8988T (cell line): ENCODE measurements around the gene CACNB3.
A peak's percentile ranks its signal among the peaks of the same experiment; 100 is the strongest.
"Not testable (repeated sequence)": the region's sequence is repeated elsewhere in the genome, so short reads cannot be mapped to it uniquely, and the experiment has no call there.

ENCODE experiments used
- DNase-seq: peaks from one replicate; pipeline ENCODE4 v3.0.0; 2011

CACNB3 gene

DNA sequence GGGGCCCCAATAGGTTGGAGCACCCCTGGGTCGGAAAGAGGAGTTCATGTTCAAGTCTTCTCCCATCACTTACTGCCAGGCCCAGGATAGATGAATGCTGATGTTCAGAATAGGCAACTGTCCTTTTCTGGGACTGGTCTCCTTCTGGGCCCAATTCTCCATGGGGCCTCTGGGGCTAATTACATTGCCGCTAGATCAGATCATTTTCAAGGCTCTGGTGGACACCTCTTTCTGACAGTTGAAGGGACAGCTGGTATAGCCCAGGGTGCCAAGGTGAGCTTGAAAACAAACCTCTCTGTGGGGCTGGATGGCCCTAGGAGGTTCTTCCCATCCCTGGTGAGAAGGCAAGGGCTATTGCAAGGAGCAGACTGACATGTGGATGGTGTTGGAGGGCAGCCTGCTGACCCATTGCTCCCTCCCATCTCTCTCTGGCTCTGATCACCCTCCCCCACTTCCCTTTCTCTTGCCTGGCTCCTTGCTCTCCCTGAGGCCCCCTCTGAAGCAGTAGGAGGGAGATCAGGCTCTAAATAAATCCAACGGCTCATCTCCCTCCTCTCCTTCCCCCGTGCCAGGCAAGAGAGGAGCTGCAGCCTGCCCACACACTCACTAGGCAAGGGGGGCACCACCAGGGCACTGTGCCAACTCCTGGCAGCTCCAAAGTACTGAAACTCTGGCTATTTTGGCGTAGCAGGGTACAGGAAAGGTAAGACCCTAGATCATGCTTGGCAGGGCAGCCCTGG, 1.9 kb downstream of the CACNB3 start:
- no peak for DNase-seq

DNA sequence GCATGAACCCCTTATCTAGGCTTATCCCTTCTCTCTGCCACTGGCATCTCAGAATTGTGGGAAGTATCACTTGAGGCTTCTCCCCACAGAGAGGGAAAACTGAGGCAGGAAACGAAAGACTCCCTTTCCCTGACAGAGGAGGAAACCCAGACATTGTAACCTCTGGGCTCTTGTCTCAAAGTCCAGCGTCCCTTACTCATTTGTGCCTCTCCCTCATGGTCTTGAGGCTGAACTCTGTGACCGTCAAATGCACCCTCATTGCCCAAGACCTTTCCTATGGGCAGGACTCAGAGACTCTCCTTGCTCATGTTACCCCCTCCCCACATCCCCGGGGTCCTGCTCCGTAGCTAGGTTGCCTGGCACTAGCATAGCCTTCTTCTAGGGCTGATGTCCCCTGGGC, 3.8 kb downstream of the CACNB3 start:
- DNase-seq = no peak

DNA sequence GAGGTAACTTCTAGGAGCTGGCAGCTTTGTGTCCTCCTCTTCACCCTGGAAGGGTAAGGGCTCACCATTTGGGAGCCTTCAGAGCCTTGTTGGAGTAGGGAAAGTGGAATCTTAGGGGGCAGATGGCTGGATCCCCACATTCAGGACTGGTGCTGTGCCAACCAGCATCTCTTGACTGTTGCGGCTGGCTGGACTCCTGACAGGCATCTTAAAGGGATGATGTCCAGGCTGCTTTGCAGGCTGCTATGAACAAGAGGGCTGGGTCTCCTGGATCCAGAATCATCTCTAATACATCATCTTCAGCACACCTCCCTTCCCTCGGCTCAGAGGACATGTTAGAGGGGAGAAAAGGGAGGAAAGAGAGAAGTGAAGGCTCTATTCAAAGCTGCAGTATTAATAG, 4.4 kb downstream of the CACNB3 start:
- DNase-seq = no peak

DNA sequence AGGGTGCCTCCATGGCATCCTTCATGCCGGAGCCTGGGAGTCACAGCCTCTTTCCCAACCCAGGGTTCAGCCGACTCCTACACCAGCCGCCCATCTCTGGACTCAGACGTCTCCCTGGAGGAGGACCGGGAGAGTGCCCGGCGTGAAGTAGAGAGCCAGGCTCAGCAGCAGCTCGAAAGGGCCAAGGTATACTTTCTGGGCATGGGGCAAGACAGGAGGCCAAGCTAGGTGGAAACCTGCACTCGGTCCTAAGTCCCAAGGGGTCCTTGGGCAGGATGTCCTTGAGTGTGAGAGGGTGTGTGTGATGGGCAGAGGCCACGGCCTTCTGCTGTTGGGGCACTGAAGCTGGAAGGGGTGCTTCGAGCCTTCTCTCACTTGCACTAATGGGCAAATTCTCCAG, 5.0 kb downstream of the CACNB3 start:
- no peak for DNase-seq

DNA sequence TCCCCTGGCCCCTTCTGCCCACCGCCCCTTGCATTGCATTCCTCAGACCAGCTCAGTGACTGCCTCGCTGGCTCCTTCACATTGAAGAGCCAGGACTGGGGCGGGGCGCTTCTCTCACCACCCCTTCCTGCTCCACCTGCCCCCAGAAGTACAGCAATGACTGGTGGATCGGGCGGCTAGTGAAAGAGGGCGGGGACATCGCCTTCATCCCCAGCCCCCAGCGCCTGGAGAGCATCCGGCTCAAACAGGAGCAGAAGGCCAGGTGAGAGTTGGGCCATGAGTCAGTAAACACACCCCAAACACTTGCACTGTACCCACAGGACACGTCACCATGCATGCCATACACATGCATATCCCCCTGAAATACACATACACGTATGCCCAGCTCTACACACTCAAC, 5.8 kb downstream of the CACNB3 start:
- DNase-seq = no peak

DNA sequence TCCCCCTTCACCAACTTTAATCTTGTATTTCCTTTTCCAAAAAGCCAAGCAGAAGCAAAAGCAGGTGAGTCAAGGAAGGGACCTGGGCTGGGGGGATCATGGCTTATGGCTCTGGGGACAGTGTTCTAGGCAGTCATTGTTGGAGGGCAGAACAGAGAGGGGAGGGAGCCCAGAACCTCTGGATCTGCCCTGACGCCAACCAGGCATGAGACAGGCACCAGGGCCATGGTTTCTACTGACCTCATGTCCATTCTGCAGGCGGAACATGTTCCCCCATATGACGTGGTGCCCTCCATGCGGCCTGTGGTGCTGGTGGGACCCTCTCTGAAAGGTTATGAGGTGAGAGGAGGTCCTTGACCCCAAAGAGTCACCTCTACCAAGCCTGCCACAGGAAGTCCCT, 6.6 kb downstream of the CACNB3 start:
- no peak for DNase-seq

DNA sequence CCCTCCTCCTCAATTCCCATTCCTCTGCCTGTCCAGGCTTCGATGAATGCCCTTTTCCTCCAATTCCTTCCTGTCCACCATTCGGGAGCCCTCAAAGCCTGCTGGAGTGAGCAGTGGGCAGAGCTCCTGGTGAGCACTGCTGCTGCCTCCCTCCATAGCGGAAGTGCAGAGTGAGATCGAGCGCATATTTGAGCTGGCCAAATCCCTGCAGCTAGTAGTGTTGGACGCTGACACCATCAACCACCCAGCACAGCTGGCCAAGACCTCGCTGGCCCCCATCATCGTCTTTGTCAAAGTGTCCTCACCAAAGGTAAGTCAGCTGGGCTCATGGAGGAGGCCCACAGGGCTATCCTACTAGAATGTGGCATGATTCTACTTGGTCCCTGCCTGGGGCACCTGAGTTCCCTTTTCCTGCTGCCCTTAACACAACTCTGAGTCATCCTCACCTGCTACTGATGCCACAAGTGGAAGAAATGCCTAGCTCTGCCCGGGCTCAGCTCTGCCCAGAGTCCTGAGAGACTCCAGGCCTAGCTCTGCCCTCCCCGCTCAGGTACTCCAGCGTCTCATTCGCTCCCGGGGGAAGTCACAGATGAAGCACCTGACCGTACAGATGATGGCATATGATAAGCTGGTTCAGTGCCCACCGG, 8.0 kb downstream of the CACNB3 start:
- DNase-seq = no peak

DNA sequence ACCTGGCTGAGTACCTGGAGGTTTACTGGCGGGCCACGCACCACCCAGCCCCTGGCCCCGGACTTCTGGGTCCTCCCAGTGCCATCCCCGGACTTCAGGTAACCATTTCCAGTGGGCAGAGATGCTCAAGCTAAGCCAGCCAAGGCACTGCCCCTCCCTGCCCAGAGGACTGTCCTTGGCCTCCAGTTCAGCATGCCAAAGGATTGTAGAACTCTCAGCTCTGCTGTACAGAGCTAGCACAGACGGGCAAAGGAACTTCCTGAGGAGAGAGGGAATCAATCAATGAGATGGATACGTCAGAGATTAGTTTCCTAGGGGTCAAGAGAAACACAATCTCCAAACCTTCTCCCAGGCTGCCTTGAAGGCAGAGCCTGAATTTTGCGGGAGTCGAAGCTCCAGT, 8.7 kb downstream of the CACNB3 start:
- no peak for DNase-seq

DNA sequence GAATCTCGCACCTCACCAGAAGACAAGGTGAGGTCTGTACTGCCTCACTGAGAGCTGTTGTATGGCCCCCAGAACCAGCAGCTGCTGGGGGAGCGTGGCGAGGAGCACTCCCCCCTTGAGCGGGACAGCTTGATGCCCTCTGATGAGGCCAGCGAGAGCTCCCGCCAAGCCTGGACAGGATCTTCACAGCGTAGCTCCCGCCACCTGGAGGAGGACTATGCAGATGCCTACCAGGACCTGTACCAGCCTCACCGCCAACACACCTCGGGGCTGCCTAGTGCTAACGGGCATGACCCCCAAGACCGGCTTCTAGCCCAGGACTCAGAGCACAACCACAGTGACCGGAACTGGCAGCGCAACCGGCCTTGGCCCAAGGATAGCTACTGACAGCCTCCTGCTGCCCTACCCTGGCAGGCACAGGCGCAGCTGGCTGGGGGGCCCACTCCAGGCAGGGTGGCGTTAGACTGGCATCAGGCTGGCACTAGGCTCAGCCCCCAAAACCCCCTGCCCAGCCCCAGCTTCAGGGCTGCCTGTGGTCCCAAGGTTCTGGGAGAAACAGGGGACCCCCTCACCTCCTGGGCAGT, 9.3 kb downstream of the CACNB3 start:
- no peak for DNase-seq

DNA sequence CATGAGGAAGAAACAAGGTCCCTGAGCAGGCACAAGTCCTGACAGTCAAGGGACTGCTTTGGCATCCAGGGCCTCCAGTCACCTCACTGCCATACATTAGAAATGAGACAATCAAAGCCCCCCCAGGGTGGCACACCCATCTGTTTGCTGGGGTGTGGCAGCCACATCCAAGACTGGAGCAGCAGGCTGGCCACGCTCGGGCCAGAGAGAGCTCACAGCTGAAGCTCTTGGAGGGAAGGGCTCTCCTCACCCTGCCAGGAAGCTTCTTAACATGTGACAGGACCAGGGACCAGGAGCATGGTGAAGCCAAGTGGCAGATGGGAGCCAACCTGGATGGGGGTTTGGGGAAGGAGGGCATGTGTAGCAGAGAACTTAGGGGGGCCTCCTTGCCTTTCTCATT, 10.0 kb downstream of the CACNB3 start:
- no peak for DNase-seq

DNA sequence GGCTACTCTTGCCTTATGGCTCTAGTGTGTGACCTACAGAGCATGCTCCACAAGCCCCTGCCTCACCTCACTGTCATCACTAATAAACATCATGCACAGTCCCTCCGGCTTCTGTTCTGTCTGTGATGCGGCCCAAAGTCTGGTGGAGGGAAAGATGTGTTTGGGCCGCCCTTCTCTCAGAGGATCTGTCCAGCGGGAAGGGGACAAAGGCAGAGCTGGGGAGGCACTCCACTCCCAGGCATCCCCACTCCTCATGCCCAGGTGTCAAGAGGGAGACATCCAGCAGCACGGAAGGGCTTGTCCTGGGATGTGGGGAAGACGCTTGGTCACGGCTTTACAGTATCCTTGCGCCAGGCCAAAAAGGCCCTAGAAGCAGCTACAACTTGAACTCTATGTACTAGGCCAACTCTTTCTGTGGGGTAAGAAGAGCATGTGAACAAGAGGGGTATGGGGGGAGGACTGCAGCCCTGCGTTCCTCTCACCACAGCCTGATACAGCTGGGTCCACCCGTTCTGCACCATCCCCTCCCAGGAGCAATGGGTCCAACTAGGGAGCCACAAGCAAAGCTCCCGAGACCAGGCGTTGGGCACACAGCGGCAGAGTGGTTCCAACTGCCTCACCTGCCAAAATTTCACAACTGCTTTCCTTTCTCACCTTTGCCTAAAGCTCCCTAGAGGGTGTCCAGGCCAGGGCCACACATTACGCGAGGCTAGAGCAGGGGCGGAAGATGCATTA, 10.7 kb downstream of the CACNB3 start:
- DNase-seq = no peak

DNA sequence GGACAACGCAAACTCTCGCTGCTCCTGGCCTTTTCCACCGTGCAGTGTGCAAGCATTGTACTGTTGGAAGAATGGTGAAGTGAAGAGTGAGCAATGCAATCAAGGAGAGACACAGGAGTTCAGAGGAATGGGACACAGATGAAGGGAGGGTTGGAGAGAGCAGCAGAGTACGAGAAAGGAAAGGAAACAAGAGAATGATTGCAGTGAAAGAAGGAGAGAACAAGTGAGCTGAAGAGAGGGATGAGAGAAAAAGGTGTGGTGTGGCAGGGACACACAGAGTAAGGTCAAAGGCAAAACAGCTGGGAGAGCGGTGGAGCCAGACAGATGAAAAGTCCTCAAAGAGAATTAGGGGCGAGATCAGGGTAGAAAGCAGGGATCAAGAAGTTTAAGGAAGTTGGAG, 13.0 kb downstream of the CACNB3 start:
- DNase-seq = no peak

DNA sequence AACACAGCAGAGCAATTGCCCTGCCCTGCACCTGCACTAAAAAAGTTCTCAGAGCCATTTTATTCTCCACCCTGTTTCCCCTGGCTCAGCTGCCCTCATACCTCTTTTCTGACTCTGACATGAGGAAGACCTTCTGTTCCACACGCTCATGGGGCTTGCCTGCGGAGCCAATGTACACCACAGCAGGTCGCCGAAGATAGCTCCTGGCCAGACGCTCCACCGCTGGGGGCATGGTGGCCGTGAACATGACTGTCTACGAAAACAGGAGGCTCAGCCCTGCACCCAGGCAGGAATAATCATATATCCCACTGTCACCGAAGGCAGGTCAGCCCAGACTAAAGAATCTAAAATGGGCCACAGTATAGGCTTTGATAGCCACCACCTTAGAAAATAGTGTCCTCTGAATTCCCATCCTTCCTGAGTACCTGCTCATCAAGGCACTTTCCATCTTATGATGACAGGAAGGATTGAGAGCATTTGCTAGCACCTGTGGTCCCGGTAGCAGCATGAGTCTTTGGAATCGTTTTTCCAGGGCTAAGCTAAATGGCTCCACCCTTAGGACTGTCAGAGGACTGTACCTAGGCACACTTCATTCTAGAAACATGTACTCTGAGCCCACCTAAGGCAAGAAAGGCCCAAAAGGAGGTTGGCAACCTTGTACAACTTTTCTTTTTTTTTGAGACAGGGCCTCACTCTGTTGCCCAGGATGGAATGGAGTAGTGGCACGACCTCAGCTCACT, 14.2 kb downstream of the CACNB3 start:
- no peak for DNase-seq

DNA sequence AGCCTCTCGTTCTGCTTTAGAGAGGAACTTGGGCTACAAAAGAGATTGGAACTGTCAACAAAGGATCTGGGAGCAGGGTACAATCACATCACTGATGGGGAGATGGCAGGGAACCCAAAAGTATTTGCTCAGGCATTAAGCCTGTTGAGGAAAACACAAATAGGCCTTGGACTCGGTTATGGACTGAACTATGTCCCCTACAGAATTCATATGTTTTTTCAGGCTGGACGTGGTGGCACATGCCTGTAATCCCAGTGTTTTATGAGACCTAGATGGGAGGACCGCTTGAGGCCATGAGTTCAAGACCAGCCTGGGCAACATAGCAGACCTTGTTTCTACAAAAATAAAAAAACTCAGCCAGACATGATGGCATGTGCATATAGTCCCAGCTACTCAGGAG, 19.8 kb downstream of the CACNB3 start:
- DNase-seq = no peak

DNA sequence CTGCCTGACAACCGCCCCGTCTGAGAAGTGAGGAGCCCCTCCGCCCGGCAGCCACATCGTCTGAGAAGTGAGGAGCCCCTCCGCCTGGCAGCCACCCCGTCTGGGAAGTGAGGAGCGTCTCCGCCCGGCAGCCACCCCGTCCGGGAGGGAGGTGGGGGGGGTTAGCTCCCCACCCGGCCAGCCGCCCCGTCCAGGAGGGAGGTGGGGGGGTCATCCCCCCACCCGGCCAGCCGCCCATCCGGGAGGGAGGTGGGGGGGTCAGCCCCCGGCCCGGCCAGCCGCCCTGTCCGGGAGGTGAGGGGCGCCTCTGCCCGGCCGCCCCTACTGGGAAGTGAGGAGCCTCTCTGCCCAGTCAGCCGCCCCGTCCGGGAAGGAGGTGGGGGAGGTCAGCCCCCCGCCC, 23.7 kb downstream of the CACNB3 start:
- DNase-seq = not testable (repeated sequence)

DNA sequence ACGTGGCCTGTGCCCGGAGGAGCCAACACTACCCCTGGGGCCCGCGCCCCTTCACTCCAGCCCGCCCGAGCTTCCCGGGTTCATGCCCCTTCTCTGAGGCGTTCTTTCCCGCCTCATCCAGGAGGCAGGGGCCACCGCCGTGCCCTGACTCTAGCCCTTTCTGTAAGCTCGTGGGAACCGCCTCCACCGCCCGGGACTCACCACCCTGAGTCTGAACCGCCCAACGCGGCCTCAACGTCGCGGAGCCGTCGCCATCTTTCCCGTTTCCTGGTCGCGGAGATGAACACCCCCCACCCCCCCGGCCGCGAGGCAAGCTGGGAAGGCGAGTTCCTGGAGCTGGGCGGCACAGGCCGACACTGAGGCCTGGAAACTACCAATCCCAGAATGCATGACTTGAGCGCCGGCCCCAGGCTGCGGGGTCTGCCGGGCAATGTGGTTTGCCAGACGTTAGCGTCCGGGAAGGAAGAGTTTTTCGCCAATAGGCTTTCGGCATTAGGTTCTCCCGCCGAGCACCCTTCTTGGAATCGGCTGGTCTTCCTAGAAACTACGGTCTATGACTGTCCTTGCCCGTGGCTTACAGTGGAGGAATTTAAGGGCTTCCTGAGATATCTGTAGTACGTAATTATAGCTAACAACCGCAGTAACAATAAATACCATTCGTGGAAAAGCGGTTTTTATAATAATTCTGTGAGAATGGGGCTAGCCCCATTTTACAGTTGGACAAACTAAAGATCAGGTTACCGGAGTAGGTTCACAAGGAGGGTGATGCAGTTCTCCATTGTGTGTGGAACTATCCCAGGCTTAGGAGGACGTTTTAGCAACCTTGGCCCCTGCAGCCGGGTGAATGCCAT, 33.8 kb downstream of the CACNB3 start, which contains the start of gene DDX23:
TSS of gene DDX23 (minus strand) at position 281 of the 851 bp plus-strand sequence. CDS start 6,381 bp downstream, outside the sequence.
- peak; percentile 85 for DNase-seq

DNA sequence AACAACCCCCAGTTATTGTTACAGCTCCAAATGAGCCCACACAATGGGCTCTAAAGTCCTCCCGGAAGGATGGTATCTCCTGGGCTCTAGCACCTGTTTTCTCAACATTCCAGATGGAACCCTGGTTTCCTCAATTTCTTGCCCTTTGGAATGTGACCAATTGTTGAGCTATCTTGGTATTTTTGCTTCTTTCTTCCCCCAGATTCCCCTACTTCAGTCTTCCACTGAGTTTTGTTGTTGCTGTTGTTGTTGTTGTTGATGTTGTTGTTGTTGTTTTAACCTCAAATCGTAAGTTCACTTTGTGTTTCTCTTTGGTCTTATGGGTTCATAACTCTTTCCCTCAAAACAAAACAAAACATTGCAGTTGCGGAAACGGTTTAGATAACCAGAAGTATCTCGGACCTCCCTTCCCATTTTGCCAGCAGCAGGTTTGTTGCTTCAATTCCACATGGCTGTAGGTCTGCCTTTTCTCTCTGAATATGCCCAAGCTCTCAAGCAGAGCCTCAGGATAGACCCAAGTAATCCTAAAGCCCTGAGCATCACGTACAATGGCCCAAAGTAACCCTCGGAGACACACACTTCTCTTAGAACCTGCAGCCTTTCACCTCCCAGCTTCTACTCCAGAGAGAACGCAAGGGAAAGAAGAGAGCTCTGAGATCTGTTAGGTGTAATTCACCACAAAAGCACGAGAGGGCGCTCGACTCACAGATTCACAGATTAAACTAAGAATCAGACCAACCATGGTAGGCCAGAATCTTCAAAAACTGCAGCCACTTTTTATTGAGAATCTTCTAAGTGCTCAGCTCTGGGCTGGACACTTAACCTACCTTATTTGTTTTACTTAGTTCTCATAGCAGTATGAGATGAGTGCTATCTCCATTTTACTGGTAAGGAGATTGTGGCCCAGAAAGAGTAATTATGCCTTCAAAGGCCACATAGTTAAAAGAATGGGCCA, 34.7 kb downstream of the CACNB3 start:
- peak; percentile 45 for DNase-seq

DNA sequence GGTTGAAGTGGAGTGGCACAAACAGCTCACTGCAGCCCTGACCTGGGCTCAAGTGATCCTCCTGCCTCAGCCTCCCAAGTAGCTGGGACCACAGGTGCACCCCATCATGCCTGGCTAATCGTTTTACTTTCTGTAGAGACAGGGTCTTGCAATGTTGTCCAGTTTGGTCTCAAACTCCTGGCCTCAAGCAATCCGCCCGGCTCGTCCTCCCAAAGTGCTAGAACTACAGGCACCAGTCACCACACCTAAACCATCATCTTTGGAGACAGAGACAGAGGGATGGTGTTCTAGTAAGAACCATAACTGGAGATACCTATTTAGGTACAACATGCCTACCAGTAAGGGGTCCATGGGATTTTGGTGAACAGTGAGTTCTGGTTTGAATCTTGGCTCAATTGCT, 36.2 kb downstream of the CACNB3 start:
- no peak for DNase-seq

DNA sequence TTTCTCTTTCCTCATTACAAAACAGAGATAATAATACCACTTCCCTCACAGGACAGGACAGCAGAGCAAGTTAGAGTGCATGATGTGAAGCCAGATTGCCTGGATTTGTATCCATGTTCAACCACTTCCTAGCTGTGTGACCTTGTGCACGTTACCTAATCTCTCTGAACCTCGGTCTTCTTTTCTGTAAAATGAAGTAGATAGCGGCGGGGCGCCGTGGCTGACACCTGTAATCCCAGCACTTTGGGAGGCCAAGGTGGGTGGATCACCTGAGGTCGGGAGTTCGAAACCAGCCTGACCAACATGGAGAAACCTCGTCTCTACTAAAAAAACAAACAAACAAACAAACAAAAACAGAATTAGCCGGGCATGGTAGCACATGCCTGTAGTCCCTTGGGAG, 36.6 kb downstream of the CACNB3 start:
- DNase-seq = not testable (repeated sequence)

DNA sequence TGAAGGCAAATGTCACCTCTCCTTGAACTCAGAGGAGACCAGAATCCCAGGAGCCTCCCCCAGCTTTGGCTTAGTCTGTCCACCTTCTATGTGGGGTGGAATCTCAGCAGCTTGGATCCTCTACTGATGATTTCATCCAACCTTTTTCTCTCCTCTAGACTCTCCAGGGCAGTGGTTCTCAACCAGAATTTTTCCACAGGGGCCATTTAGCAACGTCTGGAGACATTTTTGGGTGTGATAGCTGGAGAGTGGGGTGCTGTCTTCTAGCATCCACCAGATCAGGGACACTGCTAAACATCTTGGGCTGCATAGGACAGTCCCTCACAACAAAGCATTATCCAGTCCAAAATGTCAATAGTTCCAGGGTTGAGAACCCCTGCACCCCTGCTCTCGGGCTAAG, 38.1 kb downstream of the CACNB3 start:
- no peak for DNase-seq
